Right ventricle myocardium inferior (tissue), 1 donor: ENCODE measurements around the gene AKAP14. TPM values are rescaled to one million over a fixed set of nuclear protein-coding genes. Genes with fewer than 3 reads are reported as not detected.
"Not testable (repeated sequence)": the region's sequence is repeated elsewhere in the genome, so short reads cannot be mapped to it uniquely, and the experiment has no call there.

Experiments used
- ATAC-seq: fragments of 200-7000 bp; cut with Tn5 transposase; one replicate; pipeline ENCODE4 v1.9.1; 2020; ENCODE audit warnings: mild to moderate bottlenecking, moderate library complexity
- DNase-seq: peaks from one replicate; pipeline ENCODE4 v3.0.0; 2021; ENCODE audit errors: missing footprints
- intact Hi-C: fragments of 100-400 bp; cut with DNase I; formaldehyde crosslinking; loops from one replicate; pipeline ENCODE4 v1.11.0; 2022
- long read RNA-seq: library from polyadenylated mRNA; unstranded; transcript quantifications from one replicate; pipeline ENCODE4 v2.0.0, GENCODE V29; 2021
- total RNA-seq: library from RNA; stranded (reverse); fragmentation: NEBNext Ultra II Directional; extraction: Animal tissue kit (Norgen Biotek cat#: 25700); gene quantifications from one replicate; pipeline ENCODE4 v1.2.1, GENCODE V29; 2021
- donor health status: DM: no; HTN: yes; CAD: no; lungs with severe emphysema.

The AKAP14 gene
- not detected for total RNA-seq
- long read RNA-seq, result 0 reads

DNA sequence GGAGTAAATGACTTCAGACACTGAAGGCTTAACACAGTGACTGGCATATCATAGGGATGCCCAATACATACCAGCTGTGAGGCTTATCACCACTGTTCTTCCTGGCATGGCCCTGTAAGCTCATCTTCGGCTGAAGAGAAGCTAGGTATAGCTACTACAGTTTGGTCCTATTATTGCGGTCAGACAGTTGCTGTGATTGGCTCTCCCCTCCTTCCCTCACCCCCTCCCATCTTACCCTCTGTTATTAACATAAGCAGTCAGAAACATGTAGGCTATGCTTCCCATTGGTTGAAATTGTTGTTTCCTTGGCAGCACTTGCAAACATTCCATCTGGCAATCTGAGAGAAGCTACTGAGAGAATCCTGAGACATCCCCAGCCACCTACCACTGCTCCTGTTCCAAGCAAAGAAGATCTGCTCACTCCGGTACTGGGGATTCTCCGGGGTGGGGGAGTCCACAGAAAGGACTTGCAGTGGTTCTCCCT, at the start of gene AKAP14:
TSS of gene AKAP14 (plus strand) at position 51 of the 484 bp plus-strand sequence. CDS start 7,331 bp downstream, outside the sequence.
- intact Hi-C loops, result no loop called here

GRCh38 chrX:119852382-119853353, 43.0 kb upstream of the AKAP14 start, which contains the start of gene UPF3B:
TSS of gene UPF3B (minus strand) at chrX:119852963. CDS start at chrX:119852928, 35 bp downstream.
- peak; percentile 98 for ATAC-seq
- intact Hi-C loops, result loop anchor here (1.0 to 5.0 kb wide), 2 partner anchors 19 to 60 kb away; partner anchors contain the start of genes NDUFA1, RNF113A and RPL39
- DNase-seq, result peak; percentile 96

More for the DNA sequence above, at the start of gene AKAP14:
- ATAC-seq (no peak), DNase-seq (no peak)

GRCh38 chrX:119853444-119853843, 42.2 kb upstream of the AKAP14 start:
- intact Hi-C loops, result loop anchor here (1.0 to 5.0 kb wide), 2 partner anchors 18 to 61 kb away; partner anchors contain the start of genes NDUFA1, RNF113A and RPL39
- no peak for ATAC-seq

DNA sequence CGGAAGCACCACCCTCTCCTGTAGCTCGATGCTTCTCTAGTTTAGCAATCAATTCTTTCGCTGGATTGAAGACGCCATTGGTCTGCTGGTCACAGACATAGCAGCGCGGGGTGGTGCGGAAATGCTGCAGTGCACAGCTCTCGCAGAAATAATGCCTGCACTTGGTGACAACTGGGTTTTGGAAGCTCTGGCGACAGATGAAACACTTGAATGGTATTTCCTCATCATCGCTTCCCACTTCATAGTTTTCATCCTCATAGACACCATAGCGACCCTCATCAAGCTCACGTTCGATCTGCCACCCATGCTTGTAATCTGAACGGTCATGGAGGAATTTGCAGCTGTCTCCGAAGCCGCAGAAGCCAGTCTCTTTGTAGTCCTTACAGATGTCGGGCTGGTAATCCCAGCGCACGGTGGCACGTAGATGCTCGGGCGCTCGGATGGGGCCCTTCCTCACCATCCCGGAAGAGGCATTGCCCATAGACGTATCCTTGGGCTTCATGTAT, 25.0 kb upstream of the AKAP14 start:
- no peak for DNase-seq
- intact Hi-C loops, result loop anchor here (1.0 to 5.0 kb wide), 2 partner anchors 17 to 298 kb away; partner anchors contain the start of gene UBE2A
- ATAC-seq, result peak; percentile 30

More at GRCh38 chrX:119853444-119853843, 42.2 kb upstream of the AKAP14 start:
- DNase-seq, result no peak

GRCh38 chrX:119871245-119871598, 24.5 kb upstream of the AKAP14 start:
- intact Hi-C loops, result loop anchor here (1.0 to 5.0 kb wide), 2 partner anchors 18 to 299 kb away; partner anchors contain the start of gene UBE2A
- DNase-seq (no peak), ATAC-seq (peak; percentile 24)

DNA sequence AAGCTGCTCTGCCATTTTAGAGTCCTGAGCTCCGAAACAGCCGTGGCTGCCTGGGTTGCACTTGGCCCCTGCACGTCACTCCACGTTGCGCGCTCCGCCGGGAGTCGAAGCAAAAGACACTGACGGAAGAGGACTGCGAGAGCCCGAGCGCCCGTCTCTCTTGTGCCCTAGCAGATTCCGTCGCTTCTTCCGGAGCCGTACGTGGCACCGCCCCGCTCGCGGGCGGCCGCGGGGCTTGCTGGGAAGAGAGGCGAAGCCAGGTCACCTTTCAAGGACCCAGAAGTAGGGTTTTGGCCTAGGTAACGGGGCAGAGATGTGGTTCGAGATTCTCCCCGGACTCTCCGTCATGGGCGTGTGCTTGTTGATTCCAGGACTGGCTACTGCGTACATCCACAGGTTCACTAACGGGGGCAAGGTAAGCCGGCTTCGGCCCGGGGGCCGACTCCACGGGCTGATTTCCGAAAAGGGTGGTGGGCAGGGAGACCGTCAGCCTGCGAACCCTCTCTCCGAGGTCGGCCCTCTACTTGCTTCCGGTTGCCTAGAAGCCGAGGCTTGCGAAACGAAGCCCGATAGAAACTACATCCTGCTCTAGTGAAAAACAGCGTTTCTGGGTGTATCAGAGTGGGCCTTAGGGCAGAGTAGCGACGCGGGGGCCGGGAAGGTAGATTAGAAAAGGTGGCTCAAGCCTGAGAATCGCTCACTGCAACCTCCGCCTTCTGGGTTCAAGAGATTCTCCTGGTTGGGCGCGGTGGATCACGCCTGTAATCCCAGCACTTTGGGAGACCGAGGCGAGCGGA, 23.9 kb upstream of the AKAP14 start, which contains the start of the genes NDUFA1 and RNF113A:
TSS of gene NDUFA1 (plus strand) at position 234 of the 797 bp plus-strand sequence. CDS start at position 314, 80 bp downstream.
TSS of gene RNF113A (minus strand) at position 135 of the 797 bp plus-strand sequence. CDS start at position 15, 120 bp downstream.
- intact Hi-C loops, result loop anchor here (1.0 to 5.0 kb wide), 2 partner anchors 18 to 299 kb away; partner anchors contain the start of gene UBE2A
- peak; percentile 99 for ATAC-seq
- DNase-seq, result peak; percentile 93

- intact Hi-C loops, result no loop called here
- DNase-seq (no peak), ATAC-seq (no peak)
Measured at GRCh38 chrX:119878740-119879139, 17.0 kb upstream of the AKAP14 start.

DNA sequence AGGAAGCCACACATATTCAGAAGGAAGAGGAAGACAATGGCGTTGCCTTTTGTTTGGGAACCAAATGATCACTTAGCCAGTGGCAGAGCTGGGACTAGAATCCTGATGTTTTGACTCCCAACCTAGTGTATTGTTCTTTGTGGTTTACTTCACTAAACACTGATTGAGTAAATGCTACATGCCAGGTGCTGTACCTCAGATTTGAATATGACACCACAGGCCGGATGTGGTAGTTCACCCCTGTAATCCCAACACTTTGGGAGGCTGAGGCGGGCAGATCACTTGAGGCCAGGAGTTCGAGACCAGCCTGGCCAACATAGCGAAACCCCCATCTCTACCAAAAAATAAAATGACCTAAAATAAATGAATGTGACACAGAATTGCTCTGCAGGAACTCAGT, 15.6 kb upstream of the AKAP14 start:
- ATAC-seq (no peak), DNase-seq (no peak)
- intact Hi-C loops, result no loop called here

DNA sequence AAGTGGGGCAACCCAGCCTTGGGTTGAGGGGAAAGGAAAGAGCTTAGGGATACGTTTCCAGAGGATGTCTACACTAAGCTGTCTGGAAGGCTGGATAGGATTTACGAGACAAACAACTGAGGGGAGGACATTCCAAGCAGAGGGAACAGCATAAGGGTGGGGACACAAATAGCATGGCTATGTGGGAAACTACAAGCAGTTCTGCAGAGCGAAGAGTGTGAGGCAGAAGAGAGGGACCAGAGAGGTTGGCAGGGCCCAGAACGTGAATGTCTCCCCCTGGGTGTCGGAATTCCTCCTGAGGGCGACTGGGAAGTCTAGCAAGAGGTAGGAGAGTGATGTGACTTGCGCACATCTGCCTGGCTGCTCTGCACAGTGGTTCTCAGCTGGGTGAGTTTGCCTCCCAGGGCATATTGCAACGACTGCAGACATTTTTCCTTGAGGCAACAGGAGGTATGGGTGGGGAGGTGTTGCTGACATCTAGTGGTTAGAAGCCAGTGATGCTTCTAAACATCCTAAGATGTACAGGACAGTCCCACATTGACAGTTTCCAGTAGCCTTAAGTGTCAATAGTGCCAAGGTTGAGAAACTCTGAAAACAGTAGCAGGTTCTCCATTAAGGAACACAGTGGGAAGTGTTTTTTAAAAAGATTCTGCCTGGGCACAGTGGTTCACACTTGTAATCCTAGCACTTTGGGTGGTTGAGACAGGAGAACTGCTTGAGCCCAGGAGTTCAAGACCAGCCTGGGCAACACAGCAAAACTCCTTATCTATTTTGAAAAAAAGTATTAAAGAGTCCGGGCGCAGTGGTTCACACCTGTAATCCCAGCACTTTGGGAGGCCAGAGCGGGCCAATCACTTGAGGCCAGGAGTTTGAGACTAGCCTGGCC, 14.9 kb upstream of the AKAP14 start:
- intact Hi-C loops, result no loop called here
- DNase-seq, result no peak
- ATAC-seq, result peak; percentile 75

GRCh38 chrX:119885554-119886428, 9.9 kb upstream of the AKAP14 start:
- intact Hi-C loops, result no loop called here
- no peak for DNase-seq
- no peak for ATAC-seq

- intact Hi-C loops, result no loop called here
- ATAC-seq, result peak; percentile 80
- peak; percentile 84 for DNase-seq
Measured at GRCh38 chrX:119887721-119888425, 7.8 kb upstream of the AKAP14 start.

- intact Hi-C loops, DNase-seq, ATAC-seq: not testable (repeated sequence)
Measured at GRCh38 chrX:119890626-119891025, 5.1 kb upstream of the AKAP14 start.

DNA sequence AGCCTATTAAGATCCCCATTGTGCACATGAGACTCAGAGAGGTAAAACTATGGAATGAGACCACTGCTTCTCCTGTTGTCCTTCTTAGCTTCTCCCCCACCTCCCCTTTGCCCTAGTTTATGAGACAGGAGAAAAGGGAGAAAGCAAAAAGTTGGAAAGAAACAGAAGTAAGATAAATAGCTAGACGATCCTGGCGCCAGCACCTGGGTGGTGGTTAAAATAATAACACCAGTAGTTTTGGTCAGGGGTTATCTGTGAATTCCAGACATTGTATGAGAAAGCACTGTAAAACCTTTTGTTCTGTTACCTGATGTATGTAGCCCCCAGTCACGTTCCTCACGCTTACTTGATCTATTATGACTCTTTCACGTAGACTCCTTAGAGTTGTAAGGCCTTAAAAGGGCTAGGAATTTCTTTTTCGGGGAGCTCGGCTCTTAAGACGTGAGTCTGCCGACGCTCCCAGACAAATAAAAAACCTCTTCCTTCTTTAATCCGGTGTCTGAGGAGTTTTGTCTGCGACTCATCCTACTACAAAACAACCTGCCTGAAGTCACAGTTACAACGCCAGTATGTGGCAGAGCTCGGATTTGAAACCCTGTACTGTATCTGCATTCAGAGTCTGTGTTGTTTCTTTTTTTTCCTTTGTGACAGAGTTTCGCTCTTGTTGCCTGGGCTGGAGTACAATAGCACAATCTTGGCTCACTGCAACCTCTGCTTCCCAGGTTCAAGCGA, 3.6 kb upstream of the AKAP14 start:
- ATAC-seq, intact Hi-C loops, DNase-seq: not testable (repeated sequence)

GRCh38 chrX:119899125-119899524, 3.4 kb downstream of the AKAP14 start:
- DNase-seq (no peak), ATAC-seq (no peak)
- intact Hi-C loops, result no loop called here

DNA sequence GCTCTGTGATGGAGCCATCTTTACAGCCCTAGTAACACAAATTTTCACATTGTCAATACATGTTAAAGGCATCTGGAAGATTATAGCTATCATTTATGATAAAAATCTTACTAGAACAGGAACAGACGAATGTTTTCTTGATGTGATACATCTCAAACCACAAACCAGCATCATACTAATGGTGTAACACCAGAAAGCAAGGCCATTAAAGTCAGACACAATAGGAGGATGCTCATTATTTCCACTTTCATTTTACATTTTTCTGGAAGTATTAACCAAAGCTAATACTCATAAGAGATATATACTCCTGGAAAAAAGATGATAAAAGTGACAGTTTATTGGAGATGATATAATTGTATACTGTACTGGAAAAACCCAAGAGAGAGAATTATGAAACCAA, 5.3 kb downstream of the AKAP14 start:
- DNase-seq (no peak), ATAC-seq (no peak)
- intact Hi-C loops, result no loop called here
